ENCODE data around the gene RAPGEFL1.
"Not testable (repeated sequence)": the region's sequence is repeated elsewhere in the genome, so short reads cannot be mapped to it uniquely, and the experiment has no call there.

The RAPGEFL1 gene

GRCh38 chr17:40219594-40220338 is 42.5 kb downstream of the RAPGEFL1 start:
- DNase-seq (ENCODE audit: low read depth in 1 of 2, low spot score in 1 of 2), result peak; percentile 41 to 50
- H3K27me3 ChIP-seq (ENCODE audit: insufficient read depth, poor library complexity, severe bottlenecking), result no peaks in the 10 kb centered on the region
- TF ChIP-seq POLR2AphosphoS5 (IDR thresholded peaks at IDR 0.05; ENCODE audit: low read depth) (no peak), CTCF (IDR thresholded peaks at IDR 0.05; ENCODE audit: insufficient read depth, low read length) (no peak), GABPA (IDR thresholded peaks at IDR 0.05; ENCODE audit: low read depth) (no peak), SPI1 (IDR thresholded peaks at IDR 0.05; ENCODE audit: borderline replicate concordance, low read depth) (no peak)
- TF ChIP-seq, protein P1, sequence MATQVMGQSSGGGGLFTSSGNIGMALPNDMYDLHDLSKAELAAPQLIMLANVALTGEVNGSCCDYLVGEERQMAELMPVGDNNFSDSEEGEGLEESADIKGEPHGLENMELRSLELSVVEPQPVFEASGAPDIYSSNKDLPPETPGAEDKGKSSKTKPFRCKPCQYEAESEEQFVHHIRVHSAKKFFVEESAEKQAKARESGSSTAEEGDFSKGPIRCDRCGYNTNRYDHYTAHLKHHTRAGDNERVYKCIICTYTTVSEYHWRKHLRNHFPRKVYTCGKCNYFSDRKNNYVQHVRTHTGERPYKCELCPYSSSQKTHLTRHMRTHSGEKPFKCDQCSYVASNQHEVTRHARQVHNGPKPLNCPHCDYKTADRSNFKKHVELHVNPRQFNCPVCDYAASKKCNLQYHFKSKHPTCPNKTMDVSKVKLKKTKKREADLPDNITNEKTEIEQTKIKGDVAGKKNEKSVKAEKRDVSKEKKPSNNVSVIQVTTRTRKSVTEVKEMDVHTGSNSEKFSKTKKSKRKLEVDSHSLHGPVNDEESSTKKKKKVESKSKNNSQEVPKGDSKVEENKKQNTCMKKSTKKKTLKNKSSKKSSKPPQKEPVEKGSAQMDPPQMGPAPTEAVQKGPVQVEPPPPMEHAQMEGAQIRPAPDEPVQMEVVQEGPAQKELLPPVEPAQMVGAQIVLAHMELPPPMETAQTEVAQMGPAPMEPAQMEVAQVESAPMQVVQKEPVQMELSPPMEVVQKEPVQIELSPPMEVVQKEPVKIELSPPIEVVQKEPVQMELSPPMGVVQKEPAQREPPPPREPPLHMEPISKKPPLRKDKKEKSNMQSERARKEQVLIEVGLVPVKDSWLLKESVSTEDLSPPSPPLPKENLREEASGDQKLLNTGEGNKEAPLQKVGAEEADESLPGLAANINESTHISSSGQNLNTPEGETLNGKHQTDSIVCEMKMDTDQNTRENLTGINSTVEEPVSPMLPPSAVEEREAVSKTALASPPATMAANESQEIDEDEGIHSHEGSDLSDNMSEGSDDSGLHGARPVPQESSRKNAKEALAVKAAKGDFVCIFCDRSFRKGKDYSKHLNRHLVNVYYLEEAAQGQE (IDR thresholded peaks at IDR 0.05; ENCODE audit: insufficient replicate concordance, low read depth), result no peak
- peak overlapping the region; percentile 50 for H3K27ac ChIP-seq (replicated peaks)
- H3K4me3 ChIP-seq (replicated peaks; ENCODE audit: insufficient read depth, low read length), result peak overlapping the region; percentile 83

DNA sequence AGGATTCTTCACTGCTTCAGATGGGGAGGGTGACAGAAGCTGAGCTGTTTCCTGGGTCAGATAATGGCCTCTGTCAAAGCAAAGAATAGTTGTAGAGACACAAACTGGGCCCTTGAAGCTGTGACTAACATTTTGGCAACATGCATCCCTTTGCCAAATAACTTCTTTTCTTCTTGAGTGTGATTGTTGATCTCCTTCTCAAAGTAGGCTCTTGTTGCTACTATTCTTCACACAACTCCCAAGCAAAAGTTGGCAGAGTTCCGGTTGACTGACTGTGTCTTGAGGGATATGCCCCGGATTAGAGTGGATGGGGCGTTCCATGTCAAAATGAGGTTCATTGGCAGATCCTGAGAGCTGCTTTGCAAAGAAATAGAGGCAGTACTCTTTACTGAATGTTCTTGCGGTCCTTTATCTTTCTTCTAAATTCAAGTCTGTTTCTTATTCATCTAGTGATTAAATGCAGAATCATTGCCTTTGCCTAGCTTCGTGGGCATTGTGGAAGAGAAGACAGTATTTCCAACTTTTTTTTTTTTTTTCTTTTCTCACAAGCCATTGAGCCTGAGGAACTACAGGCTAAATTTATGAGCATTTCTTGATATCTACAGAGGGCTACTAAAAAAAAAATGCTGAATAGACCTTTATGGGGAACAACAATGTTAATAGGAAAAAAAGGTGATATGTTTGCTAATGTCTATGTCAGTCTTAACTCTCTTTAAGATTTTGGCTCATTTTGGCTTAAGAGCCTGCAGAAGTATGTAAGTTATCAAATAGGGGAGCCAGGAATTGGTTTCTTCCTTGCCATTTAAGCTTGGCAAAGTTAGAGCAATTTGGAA is 47.7 kb downstream of the RAPGEFL1 start:
- H3K27me3 ChIP-seq (ENCODE audit: insufficient read depth, poor library complexity, severe bottlenecking), result no peaks in the 10 kb centered on the region
- no peak overlapping the region for H3K27ac ChIP-seq (replicated peaks)
- H3K4me3 ChIP-seq (replicated peaks; ENCODE audit: insufficient read depth, low read length), result no peak overlapping the region
- TF ChIP-seq CTCF (IDR thresholded peaks at IDR 0.05; ENCODE audit: insufficient read depth, low read length) (no peak), SPI1 (IDR thresholded peaks at IDR 0.05; ENCODE audit: borderline replicate concordance, low read depth) (no peak), POLR2AphosphoS5 (IDR thresholded peaks at IDR 0.05; ENCODE audit: low read depth) (no peak), GABPA (IDR thresholded peaks at IDR 0.05; ENCODE audit: low read depth) (no peak)
- TF ChIP-seq, protein P1 (IDR thresholded peaks at IDR 0.05; ENCODE audit: insufficient replicate concordance, low read depth), result no peak
- DNase-seq (ENCODE audit: low read depth in 1 of 2, low spot score in 1 of 2), result no peak

GRCh38 chr17:40229146-40229545 is 51.9 kb downstream of the RAPGEFL1 start:
- not testable (repeated sequence) for DNase-seq (ENCODE audit: low read depth in 1 of 2, low spot score in 1 of 2); H3K4me3 ChIP-seq (replicated peaks; ENCODE audit: insufficient read depth, low read length); H3K27ac ChIP-seq (replicated peaks); H3K27me3 ChIP-seq (ENCODE audit: insufficient read depth, poor library complexity, severe bottlenecking)

DNA sequence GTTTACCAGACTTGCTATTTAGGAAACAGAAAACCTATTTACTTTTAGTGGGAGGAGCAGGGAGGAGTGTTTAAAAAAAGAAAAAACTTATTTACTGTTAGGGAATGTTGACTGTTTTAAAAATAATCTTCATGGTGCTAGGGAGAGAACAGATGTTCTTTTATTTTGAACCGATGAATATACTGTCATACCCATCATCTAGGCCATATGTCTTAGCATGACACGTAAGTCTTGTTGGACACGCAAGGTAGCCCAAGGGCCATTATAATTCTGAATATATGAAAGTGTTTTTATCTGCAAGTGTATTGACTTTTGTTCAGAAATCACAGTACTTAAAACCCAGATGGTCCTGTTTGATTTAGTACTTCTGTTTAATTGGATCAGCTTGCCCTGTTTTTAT is 53.4 kb downstream of the RAPGEFL1 start:
- TF ChIP-seq, protein P1 (IDR thresholded peaks at IDR 0.05; ENCODE audit: insufficient replicate concordance, low read depth), result no peak
- TF ChIP-seq GABPA (IDR thresholded peaks at IDR 0.05; ENCODE audit: low read depth) (no peak), CTCF (IDR thresholded peaks at IDR 0.05; ENCODE audit: insufficient read depth, low read length) (no peak), POLR2AphosphoS5 (IDR thresholded peaks at IDR 0.05; ENCODE audit: low read depth) (no peak), SPI1 (IDR thresholded peaks at IDR 0.05; ENCODE audit: borderline replicate concordance, low read depth) (no peak)
- Histone ChIP-seq H3K4me3 (replicated peaks; ENCODE audit: insufficient read depth, low read length) (no peak overlapping the region), H3K27me3 (ENCODE audit: insufficient read depth, poor library complexity, severe bottlenecking) (no peaks in the 10 kb centered on the region), H3K27ac (replicated peaks) (no peak overlapping the region)
- DNase-seq (ENCODE audit: low read depth in 1 of 2, low spot score in 1 of 2), result no peak

- DNase-seq (ENCODE audit: low read depth in 1 of 2, low spot score in 1 of 2); H3K4me3 ChIP-seq (replicated peaks; ENCODE audit: insufficient read depth, low read length); H3K27me3 ChIP-seq (ENCODE audit: insufficient read depth, poor library complexity, severe bottlenecking); H3K27ac ChIP-seq (replicated peaks): not testable (repeated sequence)
Observed at GRCh38 chr17:40231928-40232327, 54.7 kb downstream of the RAPGEFL1 start.

Measured in HL-60 (cell line).